ENCODE measurements around the gene OR13H1.
"Not testable (repeated sequence)": the region's sequence is repeated elsewhere in the genome, so short reads cannot be mapped to it uniquely, and the experiment has no call there.

The OR13H1 gene, protein sequence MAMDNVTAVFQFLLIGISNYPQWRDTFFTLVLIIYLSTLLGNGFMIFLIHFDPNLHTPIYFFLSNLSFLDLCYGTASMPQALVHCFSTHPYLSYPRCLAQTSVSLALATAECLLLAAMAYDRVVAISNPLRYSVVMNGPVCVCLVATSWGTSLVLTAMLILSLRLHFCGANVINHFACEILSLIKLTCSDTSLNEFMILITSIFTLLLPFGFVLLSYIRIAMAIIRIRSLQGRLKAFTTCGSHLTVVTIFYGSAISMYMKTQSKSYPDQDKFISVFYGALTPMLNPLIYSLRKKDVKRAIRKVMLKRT

DNA sequence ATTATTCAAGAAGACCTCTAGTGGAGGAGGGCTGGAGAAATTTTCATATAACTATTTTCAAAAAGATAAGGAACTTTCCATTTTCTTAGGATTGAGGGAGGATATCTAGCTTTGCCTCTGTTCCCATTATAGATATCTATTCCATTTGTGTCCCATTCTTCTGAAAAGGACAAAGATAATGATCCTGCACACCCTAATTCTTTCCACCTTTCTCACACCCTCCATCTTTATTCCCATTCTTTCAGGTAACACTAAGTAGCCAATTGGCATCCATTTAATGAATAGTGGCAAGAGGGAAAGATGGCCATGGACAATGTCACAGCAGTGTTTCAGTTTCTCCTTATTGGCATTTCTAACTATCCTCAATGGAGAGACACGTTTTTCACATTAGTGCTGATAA lies at the start of gene OR13H1:
OR13H1 (plus strand) TSS at position 301 of the 400 bp plus-strand sequence; CDS start at position 301, 0 bp downstream.
- no peak for DNase-seq

DNA sequence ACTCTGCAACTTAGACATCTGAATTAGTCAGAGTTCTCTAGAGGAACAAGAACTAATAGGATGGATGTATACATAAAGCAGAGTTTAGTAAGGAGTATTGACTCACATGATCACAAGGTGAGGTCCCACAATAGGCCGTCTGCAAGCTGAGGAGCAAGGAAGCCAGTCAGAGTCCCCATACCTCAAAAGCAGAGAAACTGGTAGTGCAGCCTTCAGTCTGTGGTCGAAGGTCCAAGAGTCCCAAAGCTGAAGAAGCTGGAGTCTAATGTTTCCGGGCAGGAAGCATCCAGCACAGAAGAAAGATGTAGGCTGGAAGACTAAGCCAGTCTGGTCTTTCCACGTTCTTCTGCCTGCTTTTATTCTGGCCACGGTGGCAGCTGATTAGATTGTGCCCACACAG lies 42.3 kb upstream of the OR13H1 start:
- DNase-seq: not testable (repeated sequence)

DNA sequence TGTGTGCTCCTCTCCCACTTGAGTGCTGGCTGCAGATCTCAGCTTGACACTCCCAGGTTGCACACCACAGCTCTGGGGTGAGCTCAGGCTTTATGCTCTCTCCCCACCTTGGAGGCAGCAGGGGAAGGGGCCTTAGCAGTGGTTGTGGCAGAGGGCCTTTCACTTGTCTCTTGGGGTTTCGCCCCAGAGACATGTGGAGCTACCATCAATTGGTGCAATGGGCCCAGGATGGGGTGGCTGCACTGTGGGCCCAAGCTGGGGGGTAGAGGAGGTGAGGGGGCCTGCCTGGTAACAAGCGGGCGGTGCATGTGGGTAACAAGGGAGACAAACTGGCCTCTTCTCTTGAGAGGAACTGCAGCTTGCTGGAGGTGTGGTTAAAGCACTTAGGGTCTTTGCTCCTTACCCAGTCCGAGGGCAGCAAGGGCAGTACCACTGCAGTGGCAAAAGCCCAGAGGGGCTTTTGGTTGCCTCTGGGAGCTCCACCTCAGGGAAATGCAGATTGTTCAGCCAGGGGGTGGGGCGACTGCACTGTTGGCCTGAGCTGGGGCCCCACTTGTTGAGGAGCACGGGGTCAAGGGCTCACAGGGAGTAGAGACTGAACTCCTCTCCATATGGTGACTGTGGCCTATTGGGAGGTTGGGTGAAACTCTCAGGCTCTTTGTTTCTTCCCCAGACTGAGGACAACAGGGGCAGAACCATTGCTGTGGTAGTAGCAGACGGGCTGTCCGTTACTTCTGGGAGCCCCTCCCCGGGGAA lies 30.5 kb upstream of the OR13H1 start:
- DNase-seq: no peak

DNA sequence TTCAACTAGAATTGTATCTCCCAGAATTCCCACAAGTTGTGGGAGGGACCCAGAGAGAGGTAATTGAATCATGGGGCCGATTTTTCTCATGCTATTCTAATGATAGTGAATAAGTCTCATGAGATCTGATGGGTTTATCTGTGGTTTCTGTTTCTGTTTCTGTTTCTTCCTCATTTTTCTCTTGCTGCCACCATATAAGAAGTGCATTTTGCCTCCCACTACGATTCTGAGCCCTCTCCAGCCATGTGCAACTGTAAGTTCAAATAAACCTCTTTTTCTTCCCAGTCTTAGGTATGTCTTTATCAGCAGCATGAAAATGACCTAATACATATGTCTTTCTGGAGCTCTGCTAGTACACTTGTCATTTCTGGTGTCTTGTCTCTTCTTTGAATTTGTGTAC lies 22.1 kb upstream of the OR13H1 start:
- no peak for DNase-seq

DNA sequence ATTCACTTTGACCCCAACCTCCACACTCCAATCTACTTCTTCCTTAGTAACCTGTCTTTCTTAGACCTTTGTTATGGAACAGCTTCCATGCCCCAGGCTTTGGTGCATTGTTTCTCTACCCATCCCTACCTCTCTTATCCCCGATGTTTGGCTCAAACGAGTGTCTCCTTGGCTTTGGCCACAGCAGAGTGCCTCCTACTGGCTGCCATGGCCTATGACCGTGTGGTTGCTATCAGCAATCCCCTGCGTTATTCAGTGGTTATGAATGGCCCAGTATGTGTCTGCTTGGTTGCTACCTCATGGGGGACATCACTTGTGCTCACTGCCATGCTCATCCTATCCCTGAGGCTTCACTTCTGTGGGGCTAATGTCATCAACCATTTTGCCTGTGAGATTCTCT lies 344 bp downstream of the OR13H1 start:
- no peak for DNase-seq

DNA sequence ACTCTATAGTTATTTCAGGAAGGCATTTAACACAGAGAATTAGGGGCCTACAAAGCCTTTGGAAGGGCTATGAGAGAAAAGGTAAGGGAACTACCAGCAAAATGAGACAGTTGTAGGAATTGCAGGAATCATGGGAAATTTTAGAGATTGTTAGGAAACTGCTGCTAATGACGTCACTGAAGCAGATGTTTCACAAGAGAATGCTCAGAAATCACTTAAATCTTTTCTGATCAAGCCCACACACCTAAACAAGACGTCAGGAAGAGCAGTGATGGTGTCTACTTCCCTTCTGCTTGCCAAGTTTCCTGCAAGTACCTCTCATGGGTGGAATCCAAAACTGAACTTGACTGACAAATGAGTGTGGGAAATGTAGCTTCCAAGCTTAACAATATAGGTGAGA lies 5.1 kb downstream of the OR13H1 start:
- no peak for DNase-seq

DNA sequence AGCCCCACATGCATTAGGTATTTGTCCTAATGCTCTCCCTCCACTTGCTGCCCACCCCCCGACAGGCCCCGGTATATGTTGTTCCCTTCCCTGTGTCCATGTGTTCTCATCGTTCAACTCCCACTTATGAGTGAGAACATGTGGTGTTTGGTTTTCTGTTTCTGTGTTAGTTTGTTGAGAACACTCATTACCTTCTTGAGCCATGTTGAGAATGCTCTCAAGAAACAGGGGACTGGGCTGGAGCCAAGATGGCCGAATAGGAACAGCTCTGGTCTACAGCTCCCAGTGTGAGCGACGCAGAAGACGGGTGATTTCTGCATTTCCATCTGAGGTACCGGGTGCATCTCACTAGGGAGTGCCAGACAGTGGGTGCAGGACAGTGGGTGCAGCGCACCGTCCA lies 8.6 kb downstream of the OR13H1 start:
- not testable (repeated sequence) for DNase-seq

DNA sequence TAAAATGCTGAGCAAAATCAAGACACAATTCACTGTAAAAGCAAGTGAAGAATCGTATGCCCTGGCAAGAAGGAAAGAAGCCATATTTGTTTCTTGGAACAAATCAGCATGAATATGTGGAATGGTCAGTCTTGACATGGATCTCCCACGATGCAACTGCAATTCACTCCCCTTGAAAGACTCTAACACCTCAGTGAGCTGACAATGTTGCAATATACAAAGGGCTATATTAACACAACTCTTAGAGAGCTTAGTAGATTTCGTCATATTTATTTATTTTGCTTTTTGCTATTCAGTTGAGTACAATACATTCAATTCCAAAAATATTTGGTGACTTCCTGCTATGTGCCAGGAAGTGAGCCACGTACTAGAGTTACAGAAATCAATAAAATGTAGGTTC lies 14.7 kb downstream of the OR13H1 start:
- no peak for DNase-seq

DNA sequence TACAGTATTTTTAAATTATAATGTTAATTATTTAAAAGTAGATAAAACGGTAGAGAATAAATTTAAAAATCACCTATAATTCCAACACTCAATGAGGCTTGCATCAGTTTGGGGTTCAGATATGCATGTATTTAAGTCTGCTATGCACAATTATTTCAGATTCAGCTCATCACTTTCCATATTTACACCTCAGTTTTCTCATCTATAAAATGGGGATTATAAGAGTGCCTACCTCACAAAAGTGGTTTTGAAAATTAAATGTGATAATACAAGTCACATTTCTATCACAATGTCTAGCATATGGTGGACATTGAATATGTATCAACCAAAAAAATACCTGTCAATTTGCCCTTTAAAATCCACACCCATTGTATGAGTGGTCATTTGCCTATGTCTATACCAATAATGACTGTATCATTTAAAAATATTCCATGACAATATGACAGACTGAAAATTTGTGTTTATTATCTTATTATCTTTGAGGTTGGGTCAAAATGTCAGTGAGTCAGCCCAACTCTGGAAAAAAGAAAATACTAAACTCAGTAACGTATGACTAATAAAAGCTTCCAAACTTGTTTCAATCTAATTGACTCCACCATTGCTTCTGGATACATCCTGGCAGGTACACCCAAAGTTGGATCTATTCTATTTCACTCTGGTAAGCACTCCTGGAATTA lies 20.8 kb downstream of the OR13H1 start:
- DNase-seq: no peak

DNA sequence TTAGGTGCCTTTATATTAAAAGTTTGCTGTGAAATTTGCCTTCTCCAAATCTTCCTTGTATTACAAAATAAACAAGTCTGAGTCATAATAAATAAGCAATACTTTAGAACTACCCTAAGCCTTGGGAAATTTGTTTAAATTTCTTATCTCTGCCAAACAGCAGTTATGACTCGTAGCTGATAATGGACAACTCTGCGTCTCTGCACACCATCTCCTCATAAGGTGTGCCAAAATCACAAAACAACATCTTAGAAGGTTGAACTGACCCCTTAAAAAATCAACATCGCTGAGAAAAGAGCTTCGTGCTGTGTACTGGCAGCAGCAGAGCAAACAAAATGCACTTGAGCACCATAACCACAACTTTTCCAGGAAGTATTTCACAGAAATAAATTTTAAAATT lies 22.0 kb downstream of the OR13H1 start:
- no peak for DNase-seq

DNA sequence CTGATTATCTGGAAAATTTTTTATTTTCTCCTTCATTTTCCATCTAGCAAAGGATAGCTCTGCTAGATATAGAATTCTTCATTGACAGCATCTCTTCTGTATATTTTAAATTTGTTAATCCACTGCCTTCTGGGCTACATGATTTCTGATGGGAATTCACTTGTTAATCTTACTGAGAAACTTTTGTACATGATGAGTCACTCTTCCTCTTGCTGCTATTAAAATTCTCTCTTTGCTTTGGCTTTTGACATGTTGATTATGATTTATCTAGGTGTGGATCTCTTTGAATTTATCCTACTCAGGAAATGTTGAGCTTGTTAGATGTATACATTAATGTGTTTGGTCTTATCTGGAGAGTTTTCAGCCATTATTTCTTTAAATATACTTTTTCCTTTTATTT lies 27.5 kb downstream of the OR13H1 start:
- DNase-seq: no peak

DNA sequence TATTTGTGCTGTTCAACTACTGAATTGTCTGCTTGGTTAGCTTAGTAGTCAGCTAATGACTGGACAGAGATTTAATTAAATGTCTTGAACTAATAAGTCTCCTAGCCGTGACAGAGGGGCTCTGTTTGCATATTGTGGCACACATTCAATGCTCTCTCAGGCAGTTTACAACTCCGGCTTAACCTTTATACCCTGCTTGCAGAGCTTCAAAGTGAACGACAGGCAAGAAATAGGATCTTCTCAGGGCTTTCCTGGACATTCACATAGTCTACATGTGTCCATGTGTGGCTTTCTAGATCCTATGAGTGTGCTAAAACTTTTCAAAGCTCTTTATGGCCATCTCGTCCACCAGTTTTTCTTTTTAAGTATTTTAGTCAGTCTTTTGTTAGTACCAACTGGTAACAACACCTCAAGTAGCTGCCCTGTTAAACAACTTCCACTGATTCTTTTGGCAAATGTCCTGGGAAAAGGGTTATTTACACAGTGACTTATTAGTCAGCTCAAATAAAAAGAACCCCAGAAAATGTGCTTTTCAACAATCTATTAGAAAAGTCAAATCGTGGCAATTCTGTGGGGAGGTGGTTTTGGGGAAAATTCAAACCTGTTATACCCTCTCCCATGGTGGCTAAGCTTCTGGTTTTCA lies 28.6 kb downstream of the OR13H1 start:
- DNase-seq: no peak

DNA sequence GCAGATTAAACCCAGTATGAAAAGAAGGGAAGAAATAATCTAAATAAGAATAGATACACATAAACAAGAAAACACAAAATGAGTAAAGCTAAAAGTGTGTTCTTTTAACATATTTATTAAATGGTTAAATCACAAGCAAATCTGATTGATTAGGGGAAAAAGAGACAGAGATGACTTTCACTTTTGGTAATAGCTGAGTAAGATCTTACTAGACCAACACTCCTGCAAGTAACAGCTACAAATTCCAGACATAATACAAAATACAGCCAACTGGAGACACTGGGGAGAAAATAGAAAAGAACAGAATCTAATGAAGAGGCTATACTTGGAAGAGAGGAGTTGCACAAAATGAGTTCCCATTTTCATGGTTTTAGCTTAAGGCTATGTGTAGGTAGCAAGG lies 33.5 kb downstream of the OR13H1 start:
- no peak for DNase-seq

DNA sequence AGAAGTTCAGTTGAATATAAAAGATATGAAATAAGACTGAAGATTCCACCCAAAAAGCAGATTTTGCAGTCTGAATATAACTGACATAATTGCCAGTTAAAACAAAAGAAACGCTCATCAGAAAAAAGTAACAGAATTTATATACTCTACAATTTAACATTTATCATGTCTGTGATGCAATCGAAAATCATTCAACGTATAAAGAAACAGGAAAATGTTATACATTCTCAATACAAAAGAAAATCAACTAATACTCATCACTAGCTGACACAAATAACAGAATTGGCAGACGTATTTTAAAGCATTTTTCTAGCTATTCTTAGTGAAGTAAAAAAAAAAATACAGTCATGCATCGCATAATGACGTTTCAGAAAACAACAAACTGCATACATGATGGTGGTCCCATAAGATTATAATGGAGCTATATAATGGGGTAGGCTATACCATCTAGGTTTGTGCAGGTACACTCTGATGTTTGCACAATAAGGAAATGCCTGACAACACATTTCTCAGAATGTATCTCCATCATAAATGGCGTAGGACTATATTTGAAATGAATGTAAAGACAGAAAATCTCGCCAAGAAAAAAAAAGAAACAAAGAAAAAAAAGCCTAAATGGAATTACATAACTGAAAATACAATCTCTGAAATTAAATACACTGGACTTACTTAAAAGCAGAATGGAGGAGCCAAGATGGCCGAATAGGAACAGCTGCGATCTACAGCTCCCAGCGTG lies 34.3 kb downstream of the OR13H1 start:
- no peak for DNase-seq

DNA sequence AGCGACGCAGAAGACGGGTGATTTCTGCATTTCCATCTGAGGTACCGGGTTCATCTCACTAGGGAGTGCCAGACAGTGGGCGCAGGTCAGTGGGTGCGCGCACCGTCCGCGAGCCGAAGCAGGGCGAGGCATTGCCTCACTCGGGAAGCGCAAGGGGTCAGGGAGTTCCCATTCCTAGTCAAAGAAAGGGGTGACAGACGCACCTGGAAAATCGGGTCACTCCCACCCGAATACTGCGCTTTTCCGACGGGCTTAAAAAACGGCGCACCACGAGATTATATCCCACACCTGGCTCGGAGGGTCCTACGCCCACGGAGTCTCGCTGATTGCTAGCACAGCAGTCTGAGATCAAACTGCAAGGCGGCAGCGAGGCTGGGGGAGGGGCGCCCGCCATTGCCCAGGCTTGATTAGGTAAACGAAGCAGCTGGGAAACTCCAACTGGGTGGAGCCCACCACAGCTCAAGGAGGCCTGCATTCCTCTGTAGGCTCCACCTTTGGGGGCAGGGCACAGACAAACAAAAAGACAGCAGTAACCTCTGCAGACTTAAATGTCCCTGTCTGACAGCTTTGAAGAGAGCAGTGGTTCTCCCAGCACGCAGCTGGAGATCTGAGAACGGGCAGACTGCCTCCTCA lies 35.0 kb downstream of the OR13H1 start:
- DNase-seq: not testable (repeated sequence)

DNA sequence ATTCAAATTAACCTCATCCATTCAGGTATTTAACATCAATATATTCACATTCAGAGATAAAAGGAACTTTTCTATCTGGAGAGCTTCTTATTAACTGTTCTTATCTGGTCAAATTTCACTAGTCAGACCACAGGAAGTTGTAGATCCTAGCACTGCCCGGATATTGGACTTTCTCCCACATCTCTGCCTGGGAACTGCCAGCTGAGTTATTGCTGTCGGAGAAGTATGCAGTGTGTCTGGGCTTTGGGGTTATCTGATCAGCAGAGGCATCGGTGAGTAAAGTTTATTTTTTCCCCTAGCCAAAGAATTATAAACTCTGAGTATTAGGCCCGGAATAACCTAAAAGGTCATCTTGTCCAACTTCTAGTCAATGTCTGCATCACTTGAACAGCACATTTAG lies 45.1 kb downstream of the OR13H1 start:
- DNase-seq: no peak

All from stimulated activated CD4-positive, alpha-beta T cell treated with anti-CD3 and anti-CD28 coated beads, Interleukin-4, amount 100 ng/mL, for 4 hours (primary cell).